ENCODE results near the gene HMGCS2.

The HMGCS2 gene

DNA sequence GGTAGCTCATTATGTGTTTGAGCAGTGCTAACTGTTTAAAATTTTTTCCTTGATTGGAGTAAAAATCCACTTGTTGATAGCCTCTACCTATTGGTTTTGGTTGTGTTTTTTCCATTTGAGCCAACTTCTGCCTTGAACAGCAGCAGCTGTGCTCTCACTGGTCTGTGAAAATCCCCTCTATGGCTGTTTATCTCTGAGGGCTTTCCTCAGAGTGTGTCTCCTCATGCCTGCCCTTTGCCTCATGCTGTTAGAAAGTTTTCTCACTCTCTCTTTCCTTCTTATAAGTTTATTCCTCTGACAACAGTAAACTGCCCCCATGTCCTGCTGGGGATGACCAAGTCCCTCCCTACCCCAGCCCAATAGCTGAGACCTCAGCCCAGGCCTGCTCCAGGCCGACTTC is 28.5 kb upstream of the HMGCS2 start:
- TF ChIP-seq POLR2A (IDR thresholded peaks at IDR 0.05; ENCODE audit: extremely low read depth, insufficient read length) (no peak), CTCF (IDR thresholded peaks at IDR 0.05; ENCODE audit: low read depth, low read length) (no peak), MYC (IDR thresholded peaks at IDR 0.05; ENCODE audit: low read depth, low read length) (no peak)
- TF ChIP-seq, protein P1, sequence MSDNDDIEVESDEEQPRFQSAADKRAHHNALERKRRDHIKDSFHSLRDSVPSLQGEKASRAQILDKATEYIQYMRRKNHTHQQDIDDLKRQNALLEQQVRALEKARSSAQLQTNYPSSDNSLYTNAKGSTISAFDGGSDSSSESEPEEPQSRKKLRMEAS (IDR thresholded peaks at IDR 0.05; ENCODE audit: low read depth, low read length): no peak
- no peak overlapping the region for H3K4me3 ChIP-seq (ENCODE audit: low read depth, low read length)
- no peak for DNase-seq (ENCODE audit: low read depth)

GRCh38 chr1:119795261-119796200 is 26.8 kb upstream of the HMGCS2 start:
- no peak for TF ChIP-seq MYC (IDR thresholded peaks at IDR 0.05; ENCODE audit: low read depth, low read length)
- H3K4me3 ChIP-seq (ENCODE audit: low read depth, low read length): no peak overlapping the region
- DNase-seq (ENCODE audit: low read depth): no peak

- no peak overlapping the region for H3K4me3 ChIP-seq (ENCODE audit: low read depth, low read length)
- DNase-seq (ENCODE audit: low read depth): no peak
- TF ChIP-seq POLR2A (IDR thresholded peaks at IDR 0.05; ENCODE audit: extremely low read depth, insufficient read length) (no peak), CTCF (IDR thresholded peaks at IDR 0.05; ENCODE audit: low read depth, low read length) (no peak), MYC (IDR thresholded peaks at IDR 0.05; ENCODE audit: low read depth, low read length) (no peak)
- TF ChIP-seq, protein P1 (IDR thresholded peaks at IDR 0.05; ENCODE audit: low read depth, low read length): no peak
These were observed 26.2 kb upstream of the HMGCS2 start for GRCh38 chr1:119794876-119795240.

- no peak overlapping the region for H3K4me3 ChIP-seq (ENCODE audit: low read depth, low read length)
- TF ChIP-seq MYC (IDR thresholded peaks at IDR 0.05; ENCODE audit: low read depth, low read length) (no peak), POLR2A (IDR thresholded peaks at IDR 0.05; ENCODE audit: extremely low read depth, insufficient read length) (no peak), CTCF (IDR thresholded peaks at IDR 0.05; ENCODE audit: low read depth, low read length) (no peak)
- TF ChIP-seq, protein P1 (IDR thresholded peaks at IDR 0.05; ENCODE audit: low read depth, low read length): no peak
- DNase-seq (ENCODE audit: low read depth): no peak
These were observed 25.6 kb upstream of the HMGCS2 start for GRCh38 chr1:119794230-119794875.

- no peak for DNase-seq (ENCODE audit: low read depth)
- H3K4me3 ChIP-seq (ENCODE audit: low read depth, low read length): no peak overlapping the region
- TF ChIP-seq, protein P1 (IDR thresholded peaks at IDR 0.05; ENCODE audit: low read depth, low read length): no peak
- TF ChIP-seq CTCF (IDR thresholded peaks at IDR 0.05; ENCODE audit: low read depth, low read length) (no peak), POLR2A (IDR thresholded peaks at IDR 0.05; ENCODE audit: extremely low read depth, insufficient read length) (no peak)
These were observed 22.7 kb upstream of the HMGCS2 start for GRCh38 chr1:119791377-119791776.

DNA sequence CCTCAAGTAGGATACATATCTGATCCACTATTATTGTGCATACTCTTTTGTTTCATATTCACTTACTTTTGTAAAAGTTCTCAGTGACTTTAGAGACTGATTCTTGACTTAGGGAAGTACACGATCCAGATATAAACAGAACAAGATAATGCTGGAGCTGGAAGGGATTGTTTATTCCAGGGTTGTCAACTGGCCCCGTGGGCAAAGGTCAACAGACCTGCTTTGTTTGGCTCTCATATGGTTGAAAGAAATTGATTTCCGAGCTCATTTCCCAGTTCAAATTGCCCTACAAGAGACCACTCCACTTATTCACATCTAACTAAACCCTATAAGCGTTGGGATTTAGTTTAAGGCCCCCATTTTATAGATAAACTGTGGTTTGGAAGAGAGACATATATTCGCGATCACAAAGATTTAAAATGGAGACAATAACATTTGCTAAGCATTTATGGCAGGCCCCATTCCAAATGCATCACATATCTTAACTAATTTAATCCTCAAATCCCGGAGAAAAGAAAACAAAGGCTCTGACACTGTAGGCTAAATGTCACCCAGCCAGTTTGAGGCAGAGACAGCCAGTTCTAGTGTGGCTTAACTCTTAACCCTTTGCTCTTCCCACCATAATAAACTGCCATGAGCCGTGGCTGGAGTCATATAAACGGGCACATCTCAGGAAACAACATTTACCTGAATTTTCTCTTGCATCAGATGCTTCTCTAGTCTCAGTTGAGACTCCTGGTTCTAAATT is 21.9 kb upstream of the HMGCS2 start:
- TF ChIP-seq, protein P1 (IDR thresholded peaks at IDR 0.05; ENCODE audit: low read depth, low read length): no peak
- TF ChIP-seq CTCF (IDR thresholded peaks at IDR 0.05; ENCODE audit: low read depth, low read length): no peak
- TF ChIP-seq POLR2A (IDR thresholded peaks at IDR 0.05; ENCODE audit: extremely low read depth, insufficient read length): no peak
- TF ChIP-seq MYC (IDR thresholded peaks at IDR 0.05; ENCODE audit: low read depth, low read length): no peak
- H3K4me3 ChIP-seq (ENCODE audit: low read depth, low read length): no peak overlapping the region
- no peak for DNase-seq (ENCODE audit: low read depth)

Data from NB4 (cell line).